Activated gamma-delta T cell treated with anti-CD3 and anti-CD28 coated beads, Interleukin-2, amount 50 U/mL, for 16 hours (primary cell): Measurements from ENCODE around the gene RPS19BP1.
A peak's percentile ranks its signal among the peaks of the same experiment; 100 is the strongest.

Experiments
- DNase-seq: peaks from one replicate; pipeline ENCODE4 v3.0.0-alpha.2; 2020; ENCODE audit warnings: low read depth

RPS19BP1 gene

DNA sequence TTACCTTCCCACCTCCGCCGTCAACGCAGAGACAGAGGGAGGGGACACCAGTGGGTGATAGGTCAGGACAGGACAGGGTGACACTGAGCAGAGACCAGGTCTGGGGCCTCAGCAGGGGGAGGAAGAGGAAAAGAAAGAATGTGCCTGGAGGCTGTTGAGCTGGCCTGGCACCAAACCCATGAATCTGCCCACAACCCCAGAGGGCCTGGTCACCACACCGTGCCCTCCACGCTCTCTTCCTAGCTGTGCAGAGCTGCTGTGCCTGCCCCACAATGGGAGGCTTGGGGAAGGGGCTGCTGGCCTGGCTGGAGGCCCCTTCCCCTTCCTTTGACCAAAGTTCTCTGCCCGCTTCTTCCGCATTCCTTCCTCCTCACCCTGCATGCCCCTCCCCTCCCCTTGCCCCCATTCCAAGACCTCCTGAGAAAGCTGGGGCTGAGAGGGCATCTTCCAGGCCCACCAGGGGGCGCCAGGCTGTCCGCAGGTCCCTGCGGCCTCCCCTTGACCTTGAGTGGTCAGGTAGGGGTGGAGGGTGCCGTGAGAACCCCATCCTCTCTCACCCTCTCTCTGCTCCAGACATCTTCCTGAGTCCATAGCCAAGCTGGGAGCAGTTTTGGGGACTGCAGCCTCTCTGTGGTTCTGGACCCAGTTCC, 27.0 kb upstream of the RPS19BP1 start:
- DNase-seq = no peak

DNA sequence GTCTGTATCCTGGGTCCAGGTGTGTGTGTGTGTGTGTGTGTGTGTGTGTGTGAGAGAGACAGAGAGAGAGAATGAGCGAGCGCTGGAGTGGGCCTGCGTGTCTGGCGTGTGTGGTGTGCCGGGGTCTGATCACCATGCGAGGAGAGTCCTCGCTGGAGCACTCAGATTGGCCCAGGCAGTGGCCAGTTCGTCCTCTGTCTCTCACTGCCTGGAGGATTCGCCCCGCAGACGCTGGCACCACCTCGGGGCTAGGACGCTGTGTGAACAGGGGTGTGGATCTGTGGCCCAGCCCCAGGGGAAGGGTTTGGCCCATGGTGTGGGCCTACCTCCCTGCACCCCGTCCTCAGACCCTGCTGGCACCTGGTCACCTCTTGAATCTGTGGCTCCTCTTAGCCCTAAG, 26.4 kb upstream of the RPS19BP1 start:
- DNase-seq = no peak

- no peak for DNase-seq
Measured at GRCh38 chr22:39558254-39558727, 25.7 kb upstream of the RPS19BP1 start.

GRCh38 chr22:39556970-39557841, 24.7 kb upstream of the RPS19BP1 start:
- no peak for DNase-seq

GRCh38 chr22:39554151-39554550, 21.6 kb upstream of the RPS19BP1 start:
- no peak for DNase-seq

GRCh38 chr22:39553429-39553828, 20.9 kb upstream of the RPS19BP1 start:
- no peak for DNase-seq

DNA sequence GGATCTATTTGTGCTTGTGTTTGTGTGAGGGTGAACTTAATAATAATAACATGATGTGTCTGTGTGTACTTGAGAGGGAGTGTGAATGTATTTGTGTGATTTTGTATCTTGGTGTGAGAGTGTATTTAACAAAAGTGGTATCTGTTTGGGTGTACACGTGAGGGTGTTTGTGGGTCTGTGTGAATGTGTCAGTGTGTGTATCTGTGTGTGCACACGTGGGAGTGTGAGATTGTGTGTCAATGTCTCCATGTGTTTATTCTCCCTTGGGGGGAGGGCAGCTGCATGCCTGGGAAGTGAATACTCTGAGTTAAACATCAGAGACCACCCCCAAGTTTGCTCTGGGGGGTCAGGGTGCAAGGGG, 15.0 kb upstream of the RPS19BP1 start:
- no peak for DNase-seq

DNA sequence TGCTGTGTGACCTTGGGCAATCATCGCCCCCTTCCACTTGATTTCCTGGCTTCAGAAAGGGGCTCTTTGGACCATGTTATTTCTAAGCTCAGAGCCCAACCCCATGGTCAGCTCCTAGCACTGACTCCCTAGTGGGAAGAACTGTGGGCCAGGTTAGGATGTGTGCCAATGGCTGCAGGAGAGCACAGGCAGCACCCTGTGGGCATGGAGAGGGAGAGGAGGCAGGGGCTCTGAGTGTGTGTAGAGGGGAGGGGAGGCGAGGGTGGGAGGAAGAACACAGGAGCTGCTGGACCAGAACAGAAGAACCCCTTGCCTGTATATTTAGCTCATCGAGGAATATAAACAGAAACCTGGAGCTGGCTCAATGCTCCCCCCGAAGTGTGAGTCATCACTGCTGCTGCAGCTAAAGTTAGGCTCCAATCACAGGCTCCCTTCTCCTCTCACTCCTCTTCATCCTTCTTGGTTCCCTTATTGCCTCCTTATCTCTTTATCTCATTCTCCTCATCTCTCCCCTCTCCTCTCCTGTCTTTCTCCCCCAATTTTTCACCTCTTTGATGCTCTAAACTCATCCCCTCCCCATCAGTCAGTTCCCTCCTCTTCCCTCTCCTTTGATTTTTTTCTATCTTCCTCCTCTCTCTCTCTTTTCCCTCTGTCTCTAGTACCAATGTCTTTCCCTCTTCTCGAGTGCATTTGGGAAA, 14.5 kb upstream of the RPS19BP1 start:
- DNase-seq = no peak

- DNase-seq = peak; percentile 58
Measured at GRCh38 chr22:39545386-39546365, 13.1 kb upstream of the RPS19BP1 start.

- DNase-seq = no peak
Measured at GRCh38 chr22:39543095-39543494, 10.5 kb upstream of the RPS19BP1 start.

DNA sequence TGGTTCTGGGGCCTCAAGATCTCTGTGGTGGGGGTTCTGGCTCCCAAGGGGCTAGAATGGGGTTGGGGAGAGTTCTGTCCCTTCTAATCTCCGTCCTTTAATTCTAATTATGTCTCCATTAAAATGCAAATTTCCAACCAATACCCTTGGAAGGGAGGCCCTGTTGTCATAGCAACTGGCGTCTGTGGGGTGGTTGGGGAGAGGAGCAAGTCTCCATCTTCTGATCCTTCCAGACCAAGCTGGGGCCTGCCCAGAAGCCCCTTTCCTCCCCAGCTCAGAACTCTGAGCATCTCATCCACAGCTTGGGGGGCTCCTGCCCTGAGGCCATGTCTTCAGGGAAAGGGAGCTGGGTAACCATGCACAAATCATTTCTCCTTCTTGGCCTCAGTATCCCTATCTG, 5.4 kb upstream of the RPS19BP1 start:
- no peak for DNase-seq

DNA sequence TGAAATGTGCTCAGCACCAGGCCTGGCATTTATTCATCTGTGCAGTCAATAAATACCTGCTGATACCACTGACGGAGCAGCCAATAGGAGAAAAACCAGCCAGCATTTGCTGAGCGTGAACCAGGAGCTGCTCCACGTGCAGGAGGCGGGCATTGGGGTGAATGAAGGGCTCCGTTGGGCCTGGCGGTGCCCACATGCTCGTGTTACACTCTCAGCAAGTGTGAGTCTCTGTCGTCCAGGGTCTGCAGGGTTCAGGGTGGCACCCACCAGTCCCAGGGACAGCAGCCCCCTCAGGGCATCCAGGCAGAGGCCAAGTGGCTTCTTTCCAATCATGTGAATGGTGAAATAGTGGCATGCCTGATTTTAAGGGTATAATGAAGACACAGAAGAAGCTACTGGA, 4.2 kb upstream of the RPS19BP1 start:
- DNase-seq = no peak

- no peak for DNase-seq
Measured at GRCh38 chr22:39535831-39536449, 3.4 kb upstream of the RPS19BP1 start.

DNA sequence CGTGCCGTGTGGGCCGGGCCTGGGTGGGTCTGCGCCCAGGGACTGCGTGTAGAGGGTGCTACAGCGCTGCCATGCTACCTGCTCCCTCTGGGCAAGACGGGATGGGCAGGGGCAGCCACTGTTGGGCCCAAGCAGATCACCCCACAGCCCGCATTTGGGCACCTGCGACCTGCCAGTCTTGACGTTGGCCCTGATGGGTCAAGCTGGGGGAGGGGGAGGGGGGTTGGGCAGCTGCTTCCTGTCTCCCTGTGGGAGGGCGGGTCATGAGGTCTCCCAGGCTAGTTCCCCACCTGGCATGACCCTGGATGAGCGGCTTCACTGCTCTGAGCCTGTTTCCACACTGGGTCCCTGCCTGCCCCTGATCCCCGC, 2.8 kb upstream of the RPS19BP1 start:
- no peak for DNase-seq

GRCh38 chr22:39534591-39535356, 2.2 kb upstream of the RPS19BP1 start:
- peak; percentile 78 for DNase-seq

- DNase-seq = no peak
Measured at GRCh38 chr22:39534092-39534506, 1.6 kb upstream of the RPS19BP1 start.

DNA sequence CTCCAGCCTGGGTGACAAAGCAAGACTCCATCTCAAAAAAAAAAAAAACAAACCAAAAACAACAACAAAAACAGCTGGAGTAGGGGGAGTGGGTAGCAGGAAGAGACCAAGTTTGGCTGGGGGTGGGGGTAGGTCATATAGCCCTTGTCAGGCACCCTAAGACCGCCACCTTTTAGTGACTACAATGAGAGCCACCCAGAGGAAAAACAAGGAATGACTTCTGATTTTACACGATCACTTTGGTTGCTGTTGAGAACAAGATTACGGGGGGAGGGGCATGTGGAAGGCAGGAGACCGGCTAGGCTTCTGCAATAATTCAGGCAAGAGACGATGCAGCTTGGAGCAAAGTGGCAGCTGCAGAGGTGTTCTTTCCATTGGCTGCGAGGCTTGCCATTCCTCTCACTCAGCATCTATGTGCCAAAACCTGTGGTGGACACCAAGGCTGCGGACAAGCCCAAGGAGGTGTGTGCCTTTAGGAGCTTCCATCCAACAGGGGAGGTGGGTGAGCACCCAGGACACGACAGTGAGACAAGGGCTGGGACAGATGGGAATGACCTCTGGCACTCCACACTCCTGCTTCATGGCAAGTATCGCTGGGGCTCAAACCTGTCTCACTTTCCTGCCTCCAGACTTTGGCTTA, 1.7 kb downstream of the RPS19BP1 start:
- DNase-seq = no peak

DNA sequence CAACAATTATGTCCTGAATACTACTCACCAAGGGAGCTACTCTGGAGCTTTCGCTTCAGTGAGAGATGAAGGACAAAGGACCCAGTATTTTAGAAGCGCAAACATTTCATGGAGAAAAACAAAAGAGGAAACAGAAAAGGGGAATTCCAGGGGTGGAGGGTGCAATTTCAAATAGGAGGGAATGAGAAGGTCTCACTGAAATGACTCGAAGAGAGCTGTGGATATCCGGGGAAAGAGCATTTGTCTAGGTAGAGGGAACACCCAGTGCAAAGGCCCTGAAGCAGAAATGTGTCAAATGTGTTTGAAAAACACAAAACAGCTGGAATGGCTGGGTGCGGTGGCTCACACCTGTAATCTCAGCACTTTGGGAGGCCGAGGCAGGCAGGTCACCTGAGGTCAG, 2.4 kb downstream of the RPS19BP1 start:
- DNase-seq = no peak

DNA sequence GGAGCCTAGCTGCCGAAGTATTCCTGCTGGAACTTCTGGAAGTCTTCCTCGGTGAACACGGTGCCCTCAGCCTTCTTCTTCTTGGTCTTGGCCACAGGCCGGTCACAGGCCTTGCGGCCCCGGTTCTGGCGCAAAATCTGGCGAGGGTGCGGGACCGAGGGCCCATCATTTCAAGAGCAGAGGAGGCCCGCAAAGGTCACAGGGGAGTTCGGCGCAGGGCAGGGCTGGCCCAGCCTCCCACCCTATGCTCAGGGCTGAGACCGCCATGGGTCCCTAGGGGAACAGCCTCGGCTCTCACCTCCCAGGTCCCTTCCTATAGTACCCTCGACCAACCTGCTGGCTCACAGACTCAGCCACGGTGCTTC, 3.1 kb downstream of the RPS19BP1 start:
- no peak for DNase-seq
